ENCODE data around the gene MAN1C1. TPM values are rescaled to one million over a fixed set of nuclear protein-coding genes. Genes with fewer than 3 reads are reported as not detected.

MAN1C1 gene
- total RNA-seq, 1 experiment from 2014 or later = 16.8 TPM

DNA sequence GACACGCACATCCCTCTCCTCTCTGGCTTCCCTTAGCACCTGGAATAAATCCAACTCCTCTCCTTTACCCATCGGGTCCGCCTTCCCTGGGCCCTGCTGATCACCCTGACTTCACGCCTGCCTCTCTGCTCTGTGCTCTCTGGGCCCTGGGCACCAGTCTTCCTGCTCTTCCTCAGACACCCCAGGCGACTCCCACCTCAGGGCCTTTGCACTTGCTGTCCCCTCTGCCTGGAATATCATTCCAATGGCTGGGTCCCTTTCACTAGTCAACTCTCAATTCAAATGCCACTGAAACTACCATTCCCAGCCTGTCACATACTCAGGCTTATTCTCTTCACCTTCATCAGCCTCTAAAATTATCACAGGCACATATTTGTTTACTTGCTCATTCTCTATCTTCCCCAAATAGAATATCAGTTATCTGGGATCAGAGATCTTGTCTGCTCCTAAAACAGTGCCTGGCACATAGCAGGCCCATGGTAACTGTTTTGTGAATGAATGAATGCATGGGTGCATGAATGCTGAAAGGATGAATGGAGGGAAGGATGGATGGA, 156.2 kb downstream of the MAN1C1 start:
- Mint-ChIP-seq H3K4me3 (no peak overlapping the region), H3K4me1 (peaks cover 49% of the 10 kb centered on the region), H3K27ac (no peak overlapping the region), H3K36me3 (no peaks in the 10 kb centered on the region), H3K27me3 (ENCODE audit: low read depth) (no peaks in the 10 kb centered on the region; the same call in 1 of the 2 replicates), H3K9me3 (no peaks in the 10 kb centered on the region)
- POLR2A ChIA-PET = no interaction called here
- CTCF ChIA-PET = interaction anchor here (0.9 to 1.3 kb wide), 6 partner anchors 8 to 154 kb away, joined by 3 to 7 read pairs (median 4); no protein-coding TSS in a partner anchor
- TF ChIP-seq ELF4 (CRISPR knock-in tag; IDR thresholded peaks at IDR 0.05; ENCODE audit: low read depth) = no peak
- TF ChIP-seq ZBTB21 (CRISPR knock-in tag; IDR thresholded peaks at IDR 0.05; ENCODE audit: borderline replicate concordance) = no peak
- TF ChIP-seq, protein P1, sequence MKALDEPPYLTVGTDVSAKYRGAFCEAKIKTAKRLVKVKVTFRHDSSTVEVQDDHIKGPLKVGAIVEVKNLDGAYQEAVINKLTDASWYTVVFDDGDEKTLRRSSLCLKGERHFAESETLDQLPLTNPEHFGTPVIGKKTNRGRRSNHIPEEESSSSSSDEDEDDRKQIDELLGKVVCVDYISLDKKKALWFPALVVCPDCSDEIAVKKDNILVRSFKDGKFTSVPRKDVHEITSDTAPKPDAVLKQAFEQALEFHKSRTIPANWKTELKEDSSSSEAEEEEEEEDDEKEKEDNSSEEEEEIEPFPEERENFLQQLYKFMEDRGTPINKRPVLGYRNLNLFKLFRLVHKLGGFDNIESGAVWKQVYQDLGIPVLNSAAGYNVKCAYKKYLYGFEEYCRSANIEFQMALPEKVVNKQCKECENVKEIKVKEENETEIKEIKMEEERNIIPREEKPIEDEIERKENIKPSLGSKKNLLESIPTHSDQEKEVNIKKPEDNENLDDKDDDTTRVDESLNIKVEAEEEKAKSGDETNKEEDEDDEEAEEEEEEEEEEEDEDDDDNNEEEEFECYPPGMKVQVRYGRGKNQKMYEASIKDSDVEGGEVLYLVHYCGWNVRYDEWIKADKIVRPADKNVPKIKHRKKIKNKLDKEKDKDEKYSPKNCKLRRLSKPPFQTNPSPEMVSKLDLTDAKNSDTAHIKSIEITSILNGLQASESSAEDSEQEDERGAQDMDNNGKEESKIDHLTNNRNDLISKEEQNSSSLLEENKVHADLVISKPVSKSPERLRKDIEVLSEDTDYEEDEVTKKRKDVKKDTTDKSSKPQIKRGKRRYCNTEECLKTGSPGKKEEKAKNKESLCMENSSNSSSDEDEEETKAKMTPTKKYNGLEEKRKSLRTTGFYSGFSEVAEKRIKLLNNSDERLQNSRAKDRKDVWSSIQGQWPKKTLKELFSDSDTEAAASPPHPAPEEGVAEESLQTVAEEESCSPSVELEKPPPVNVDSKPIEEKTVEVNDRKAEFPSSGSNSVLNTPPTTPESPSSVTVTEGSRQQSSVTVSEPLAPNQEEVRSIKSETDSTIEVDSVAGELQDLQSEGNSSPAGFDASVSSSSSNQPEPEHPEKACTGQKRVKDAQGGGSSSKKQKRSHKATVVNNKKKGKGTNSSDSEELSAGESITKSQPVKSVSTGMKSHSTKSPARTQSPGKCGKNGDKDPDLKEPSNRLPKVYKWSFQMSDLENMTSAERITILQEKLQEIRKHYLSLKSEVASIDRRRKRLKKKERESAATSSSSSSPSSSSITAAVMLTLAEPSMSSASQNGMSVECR (CRISPR knock-in tag; IDR thresholded peaks at IDR 0.05; ENCODE audit: borderline replicate concordance) = no peak
- TF ChIP-seq SMAD3 (CRISPR knock-in tag; IDR thresholded peaks at IDR 0.05; ENCODE audit: borderline replicate concordance) = no peak
- no peak for TF ChIP-seq IRF2 (CRISPR knock-in tag; IDR thresholded peaks at IDR 0.05; ENCODE audit: borderline replicate concordance, low read depth)
- TF ChIP-seq OVOL2 (CRISPR knock-in tag; IDR thresholded peaks at IDR 0.05; ENCODE audit: borderline replicate concordance) = no peak
- ATAC-seq (no peak), DNase-seq (ENCODE audit: low spot score) (no peak)

GRCh38 chr1:25773441-25774125, 157.0 kb downstream of the MAN1C1 start:
- Mint-ChIP-seq H3K36me3 (no peaks in the 10 kb centered on the region), H3K9me3 (no peaks in the 10 kb centered on the region), H3K27ac (0 out of 2 replicates have a peak overlapping the region, but pooled peaks have one; percentile 47), H3K4me1 (peaks cover 55% of the 10 kb centered on the region), H3K27me3 (ENCODE audit: low read depth) (peaks cover 3% of the 10 kb centered on the region; the same call in 1 of the 2 replicates), H3K4me3 (no peak overlapping the region)
- ATAC-seq (0 out of 2 replicates have a peak, but pooled peaks have one; percentile 11), DNase-seq (ENCODE audit: low spot score) (no peak)
- CTCF ChIA-PET = interaction anchor here (0.9 to 1.4 kb wide), 7 partner anchors 15 to 155 kb away, joined by 3 to 5 read pairs (median 3); partner anchors contain the start of gene SELENON
- no peak for TF ChIP-seq ESRRA (CRISPR knock-in tag; IDR thresholded peaks at IDR 0.05; ENCODE audit: borderline replicate concordance)
- POLR2A ChIA-PET = no interaction called here

GRCh38 chr1:25774206-25774803, 157.7 kb downstream of the MAN1C1 start:
- no peak for TF ChIP-seq EMX1 (CRISPR knock-in tag; IDR thresholded peaks at IDR 0.05)
- no peak for TF ChIP-seq ZNF512 (CRISPR knock-in tag; IDR thresholded peaks at IDR 0.05; ENCODE audit: borderline replicate concordance)
- TF ChIP-seq TP53 (CRISPR knock-in tag; IDR thresholded peaks at IDR 0.05) = no peak
- no peak for TF ChIP-seq CBFB (CRISPR knock-in tag; IDR thresholded peaks at IDR 0.05; ENCODE audit: low read depth)
- TF ChIP-seq, protein P2, sequence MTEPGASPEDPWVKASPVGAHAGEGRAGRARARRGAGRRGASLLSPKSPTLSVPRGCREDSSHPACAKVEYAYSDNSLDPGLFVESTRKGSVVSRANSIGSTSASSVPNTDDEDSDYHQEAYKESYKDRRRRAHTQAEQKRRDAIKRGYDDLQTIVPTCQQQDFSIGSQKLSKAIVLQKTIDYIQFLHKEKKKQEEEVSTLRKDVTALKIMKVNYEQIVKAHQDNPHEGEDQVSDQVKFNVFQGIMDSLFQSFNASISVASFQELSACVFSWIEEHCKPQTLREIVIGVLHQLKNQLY (CRISPR knock-in tag; IDR thresholded peaks at IDR 0.05) = no peak
- no peaks in the 10 kb centered on the region for H3K36me3 Mint-ChIP-seq
- DNase-seq (ENCODE audit: low spot score) (no peak), ATAC-seq (no peak)
- H3K9me3 Mint-ChIP-seq = no peaks in the 10 kb centered on the region
- POLR2A ChIA-PET = no interaction called here
- CTCF ChIA-PET = interaction anchor here (0.6 to 1.4 kb wide), 7 partner anchors 16 to 156 kb away, joined by 3 to 5 read pairs (median 3); partner anchors contain the start of gene SELENON
- peaks cover 61% of the 10 kb centered on the region for H3K4me1 Mint-ChIP-seq
- H3K27me3 Mint-ChIP-seq (ENCODE audit: low read depth) = peaks cover 5% of the 10 kb centered on the region; the same call in 1 of the 2 replicates
- H3K4me3 Mint-ChIP-seq = no peak overlapping the region
- 0 out of 2 replicates have a peak overlapping the region, but pooled peaks have one; percentile 47 for H3K27ac Mint-ChIP-seq

Measured in WTC11 (cell line).